ENCODE measurements around the gene BCL2.
"Not testable (repeated sequence)": the region's sequence is repeated elsewhere in the genome, so short reads cannot be mapped to it uniquely, and the experiment has no call there.

Gene BCL2

GRCh38 chr18:63257453-63257852, 62.1 kb downstream of the BCL2 start:
- DNase-seq = no peak

GRCh38 chr18:63255435-63255834, 64.1 kb downstream of the BCL2 start:
- DNase-seq = no peak

- no peak for DNase-seq
Measured at GRCh38 chr18:63254716-63255399, 64.7 kb downstream of the BCL2 start.

GRCh38 chr18:63253428-63254372, 65.9 kb downstream of the BCL2 start:
- no peak for DNase-seq

- DNase-seq = no peak
Measured at GRCh38 chr18:63253014-63253413, 66.6 kb downstream of the BCL2 start.

GRCh38 chr18:63249771-63250170, 69.8 kb downstream of the BCL2 start:
- no peak for DNase-seq

- DNase-seq = no peak
Measured at GRCh38 chr18:63247926-63248325, 71.6 kb downstream of the BCL2 start.

- no peak for DNase-seq
Measured at GRCh38 chr18:63247506-63247905, 72.1 kb downstream of the BCL2 start.

- DNase-seq = no peak
Measured at GRCh38 chr18:63245600-63245999, 74.0 kb downstream of the BCL2 start.

GRCh38 chr18:63244607-63245006, 75.0 kb downstream of the BCL2 start:
- no peak for DNase-seq

GRCh38 chr18:63241760-63242159, 77.8 kb downstream of the BCL2 start:
- DNase-seq = no peak

GRCh38 chr18:63241317-63241712, 78.3 kb downstream of the BCL2 start:
- no peak for DNase-seq

GRCh38 chr18:63240531-63241316, 78.8 kb downstream of the BCL2 start:
- no peak for DNase-seq

- DNase-seq = no peak
Measured at GRCh38 chr18:63238693-63239075, 80.9 kb downstream of the BCL2 start.

GRCh38 chr18:63237881-63238692, 81.5 kb downstream of the BCL2 start:
- no peak for DNase-seq

GRCh38 chr18:63236921-63237846, 82.4 kb downstream of the BCL2 start:
- no peak for DNase-seq

- DNase-seq = no peak
Measured at GRCh38 chr18:63236406-63236805, 83.2 kb downstream of the BCL2 start.

GRCh38 chr18:63235920-63236319, 83.6 kb downstream of the BCL2 start:
- DNase-seq = not testable (repeated sequence)

- no peak for DNase-seq
Measured at GRCh38 chr18:63234841-63235240, 84.7 kb downstream of the BCL2 start.

- no peak for DNase-seq
Measured at GRCh38 chr18:63234432-63234831, 85.1 kb downstream of the BCL2 start.

- no peak for DNase-seq
Measured at GRCh38 chr18:63233334-63233733, 86.2 kb downstream of the BCL2 start.
